Right atrium auricular region (tissue), 2 donors: ENCODE measurements around the gene SHROOM2. TPM values are rescaled to one million over a fixed set of nuclear protein-coding genes. Genes with fewer than 3 reads are reported as not detected.
A peak's percentile ranks its signal among the peaks of the same experiment; 100 is the strongest.

ENCODE experiments used
- DNase-seq: peaks from one replicate; pipeline ENCODE4 v3.0.0-alpha.2; 2019; ENCODE audit warnings: low spot score
- H3K27ac ChIP-seq, 2 donors: fragments of 200-600 bp; sonication (generic); 1 replicate in 1 of 2; 2 replicates in 1 of 2; pipeline ENCODE4 v1.5.1; 2016 to 2019
- H3K27me3 ChIP-seq, 2 donors: fragments of 200-600 bp; sonication (generic); one replicate each; pipeline versions ENCODE4 v1.5.1 to v1.6.0; 2017 to 2019
- H3K36me3 ChIP-seq: fragments of 200-600 bp; sonication (generic); one replicate; pipeline ENCODE4 v1.5.1; 2016
- H3K4me1 ChIP-seq, 2 donors: fragments of 200-600 bp; sonication (generic); one replicate each; pipeline versions ENCODE4 v1.5.1 to v1.6.0; 2017 to 2019
- H3K4me3 ChIP-seq, 2 donors: fragments of 200-600 bp; sonication (generic); 1 replicate in 1 of 2; 2 replicates in 1 of 2; pipeline ENCODE4 v1.5.1; 2017 to 2019; ENCODE audit warnings: mild to moderate bottlenecking in 1 of 2, moderate library complexity in 1 of 2
- H3K9me3 ChIP-seq, 2 donors: fragments of 200-600 bp; sonication (generic); one replicate each; pipeline ENCODE4 v1.5.1; 2019
- total RNA-seq, 2 donors: library from RNA; depleted of rRNA; stranded (reverse); fragments of >200 nt; gene quantifications; one replicate each; pipeline ENCODE4 v1.1.0, GENCODE V29; 2016
- TF ChIP-seq, protein P1 (sequence below), 2 donors: fragments of 200-600 bp; sonication (generic); IDR thresholded peaks; one replicate each; pipeline ENCODE4 v1.5.1; 2019; ENCODE audit warnings: antibody characterized with exemption in 2 of 2

The SHROOM2 gene
- total RNA-seq, 2 donors from 2014 or later = 2.7 to 6.4 TPM

GRCh38 chrX:9873952-9874351 is 87.7 kb downstream of the SHROOM2 start:
- no peaks in the 10 kb centered on the region for H3K9me3 ChIP-seq
- DNase-seq = no peak
- H3K27ac ChIP-seq = no peak overlapping the region
- H3K4me3 ChIP-seq = no peak overlapping the region
- H3K27me3 ChIP-seq = no peaks in the 10 kb centered on the region
- no peaks in the 10 kb centered on the region for H3K36me3 ChIP-seq
- H3K4me1 ChIP-seq = no peaks in the 10 kb centered on the region
- TF ChIP-seq, protein P1, sequence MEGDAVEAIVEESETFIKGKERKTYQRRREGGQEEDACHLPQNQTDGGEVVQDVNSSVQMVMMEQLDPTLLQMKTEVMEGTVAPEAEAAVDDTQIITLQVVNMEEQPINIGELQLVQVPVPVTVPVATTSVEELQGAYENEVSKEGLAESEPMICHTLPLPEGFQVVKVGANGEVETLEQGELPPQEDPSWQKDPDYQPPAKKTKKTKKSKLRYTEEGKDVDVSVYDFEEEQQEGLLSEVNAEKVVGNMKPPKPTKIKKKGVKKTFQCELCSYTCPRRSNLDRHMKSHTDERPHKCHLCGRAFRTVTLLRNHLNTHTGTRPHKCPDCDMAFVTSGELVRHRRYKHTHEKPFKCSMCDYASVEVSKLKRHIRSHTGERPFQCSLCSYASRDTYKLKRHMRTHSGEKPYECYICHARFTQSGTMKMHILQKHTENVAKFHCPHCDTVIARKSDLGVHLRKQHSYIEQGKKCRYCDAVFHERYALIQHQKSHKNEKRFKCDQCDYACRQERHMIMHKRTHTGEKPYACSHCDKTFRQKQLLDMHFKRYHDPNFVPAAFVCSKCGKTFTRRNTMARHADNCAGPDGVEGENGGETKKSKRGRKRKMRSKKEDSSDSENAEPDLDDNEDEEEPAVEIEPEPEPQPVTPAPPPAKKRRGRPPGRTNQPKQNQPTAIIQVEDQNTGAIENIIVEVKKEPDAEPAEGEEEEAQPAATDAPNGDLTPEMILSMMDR (IDR thresholded peaks at IDR 0.05) = peak in 1 of 2 donors; percentile 61

- no peak overlapping the region for H3K27ac ChIP-seq
- no peak for DNase-seq
- H3K9me3 ChIP-seq = no peaks in the 10 kb centered on the region
- no peaks in the 10 kb centered on the region for H3K4me1 ChIP-seq
- no peaks in the 10 kb centered on the region for H3K27me3 ChIP-seq
- TF ChIP-seq, protein P1 (IDR thresholded peaks at IDR 0.05) = no peak
- H3K36me3 ChIP-seq = no peaks in the 10 kb centered on the region
- no peak overlapping the region for H3K4me3 ChIP-seq
These were observed 88.3 kb downstream of the SHROOM2 start for GRCh38 chrX:9874483-9874882.

- TF ChIP-seq, protein P1 (IDR thresholded peaks at IDR 0.05) = no peak
- no peaks in the 10 kb centered on the region for H3K9me3 ChIP-seq
- no peaks in the 10 kb centered on the region for H3K27me3 ChIP-seq
- no peaks in the 10 kb centered on the region for H3K36me3 ChIP-seq
- no peak for DNase-seq
- H3K27ac ChIP-seq = no peak overlapping the region
- H3K4me1 ChIP-seq = no peaks in the 10 kb centered on the region
- H3K4me3 ChIP-seq = no peak overlapping the region
These were observed 89.6 kb downstream of the SHROOM2 start for GRCh38 chrX:9875801-9876200.

DNA sequence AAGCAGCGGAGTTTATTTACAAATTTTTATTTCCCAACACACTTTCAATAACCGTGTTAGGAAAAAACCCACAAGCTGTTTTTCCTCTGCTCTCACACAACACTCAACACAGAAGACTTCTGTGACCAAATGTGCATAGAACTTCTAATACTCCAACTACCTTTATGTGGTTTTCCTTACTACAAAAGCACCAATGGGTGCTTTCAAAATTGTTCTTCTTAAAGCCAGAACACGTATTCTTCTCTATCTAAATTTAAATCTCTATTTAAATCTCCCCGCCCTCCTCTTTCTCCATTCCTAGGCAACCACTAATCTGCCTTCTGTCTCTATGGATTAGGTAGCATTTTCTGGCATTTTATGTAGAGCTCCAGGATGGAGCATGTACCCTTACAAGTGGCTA is 90.0 kb downstream of the SHROOM2 start:
- Histone ChIP-seq H3K36me3 (no peaks in the 10 kb centered on the region), H3K4me1 (no peaks in the 10 kb centered on the region), H3K27ac (no peak overlapping the region), H3K27me3 (no peaks in the 10 kb centered on the region), H3K4me3 (no peak overlapping the region), H3K9me3 (no peaks in the 10 kb centered on the region)
- no peak for DNase-seq
- TF ChIP-seq, protein P1 (IDR thresholded peaks at IDR 0.05) = no peak

- no peaks in the 10 kb centered on the region for H3K36me3 ChIP-seq
- DNase-seq = no peak
- H3K9me3 ChIP-seq = no peaks in the 10 kb centered on the region
- no peaks in the 10 kb centered on the region for H3K4me1 ChIP-seq
- H3K27me3 ChIP-seq = no peaks in the 10 kb centered on the region
- no peak overlapping the region for H3K4me3 ChIP-seq
- H3K27ac ChIP-seq = no peak overlapping the region
- TF ChIP-seq, protein P1 (IDR thresholded peaks at IDR 0.05) = no peak
These were observed 92.1 kb downstream of the SHROOM2 start for GRCh38 chrX:9878146-9878820.

GRCh38 chrX:9880237-9880636 is 94.0 kb downstream of the SHROOM2 start:
- no peak for DNase-seq
- H3K4me3 ChIP-seq = no peak overlapping the region
- no peak overlapping the region for H3K27ac ChIP-seq
- no peaks in the 10 kb centered on the region for H3K27me3 ChIP-seq
- no peaks in the 10 kb centered on the region for H3K4me1 ChIP-seq
- H3K9me3 ChIP-seq = no peaks in the 10 kb centered on the region
- TF ChIP-seq, protein P1 (IDR thresholded peaks at IDR 0.05) = no peak
- H3K36me3 ChIP-seq = no peaks in the 10 kb centered on the region
